SH-SY5Y (cell line): ENCODE measurements around the gene HSF2BP.

Experiments used
- GATA2 ChIP-seq: IDR thresholded peaks from 2 replicates; pipeline ENCODE4 v1.6.1; 2011; ENCODE audit warnings: mild to moderate bottlenecking, low read depth, low read length
- GATA3 ChIP-seq: IDR thresholded peaks from 2 replicates; pipeline ENCODE4 v1.6.1; 2011; ENCODE audit warnings: low read depth, mild to moderate bottlenecking, low read length, moderate library complexity

GRCh38 chr21:43578677-43579303 is 80.5 kb downstream of the HSF2BP start:
- no peak for TF ChIP-seq GATA2
- no peak for TF ChIP-seq GATA3
